MV-4-11 (cell line): ENCODE measurements around the gene AKAP17A.
"Not testable (repeated sequence)": the region's sequence is repeated elsewhere in the genome, so short reads cannot be mapped to it uniquely, and the experiment has no call there.

Experiments
- DNase-seq: peaks from one replicate; lab custom pipeline; 2025; lab: John Stamatoyannopoulos, UW

The AKAP17A gene, protein sequence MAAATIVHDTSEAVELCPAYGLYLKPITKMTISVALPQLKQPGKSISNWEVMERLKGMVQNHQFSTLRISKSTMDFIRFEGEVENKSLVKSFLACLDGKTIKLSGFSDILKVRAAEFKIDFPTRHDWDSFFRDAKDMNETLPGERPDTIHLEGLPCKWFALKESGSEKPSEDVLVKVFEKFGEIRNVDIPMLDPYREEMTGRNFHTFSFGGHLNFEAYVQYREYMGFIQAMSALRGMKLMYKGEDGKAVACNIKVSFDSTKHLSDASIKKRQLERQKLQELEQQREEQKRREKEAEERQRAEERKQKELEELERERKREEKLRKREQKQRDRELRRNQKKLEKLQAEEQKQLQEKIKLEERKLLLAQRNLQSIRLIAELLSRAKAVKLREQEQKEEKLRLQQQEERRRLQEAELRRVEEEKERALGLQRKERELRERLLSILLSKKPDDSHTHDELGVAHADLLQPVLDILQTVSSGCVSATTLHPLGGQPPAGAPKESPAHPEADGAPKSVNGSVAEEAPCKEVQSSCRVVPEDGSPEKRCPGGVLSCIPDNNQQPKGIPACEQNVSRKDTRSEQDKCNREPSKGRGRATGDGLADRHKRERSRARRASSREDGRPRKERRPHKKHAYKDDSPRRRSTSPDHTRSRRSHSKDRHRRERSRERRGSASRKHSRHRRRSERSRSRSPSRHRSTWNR

DNA sequence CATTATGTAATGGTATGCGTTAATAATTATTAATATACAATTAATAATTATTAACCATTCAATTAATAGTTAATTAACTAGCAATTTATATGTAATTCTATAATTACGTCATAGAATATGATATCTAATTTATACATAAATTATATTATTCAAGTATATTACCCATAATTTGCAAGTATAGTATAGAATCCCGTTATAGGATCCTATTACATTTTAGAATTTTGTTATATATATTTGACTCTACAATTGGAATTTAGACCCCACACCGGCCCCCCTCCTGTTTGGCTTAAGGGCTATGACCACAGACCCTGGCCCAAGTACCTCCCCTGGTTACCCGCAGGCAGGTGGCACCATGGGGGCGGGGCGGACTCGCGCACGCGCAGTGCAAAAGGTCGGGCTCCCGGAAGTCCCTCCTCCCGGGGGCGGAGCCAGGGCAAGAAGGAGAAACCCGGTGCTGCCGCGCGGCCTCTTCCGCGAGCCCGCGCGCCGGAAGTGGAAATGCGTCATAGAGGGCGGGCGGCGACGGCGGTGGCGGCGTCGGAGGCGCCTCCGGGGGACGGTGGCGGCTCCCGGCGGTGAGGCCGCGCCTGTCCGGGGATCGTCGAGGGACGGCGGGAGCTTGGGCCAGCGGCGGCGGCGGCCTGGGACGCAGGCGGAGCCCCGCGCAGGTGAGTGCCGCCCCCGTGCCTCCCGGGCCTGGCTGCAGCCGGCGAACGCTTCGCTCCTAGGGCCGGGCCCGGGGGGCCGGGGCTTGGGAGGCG lies at the start of gene AKAP17A:
TSS of gene AKAP17A (plus strand) at position 503 of the 761 bp plus-strand sequence. CDS start 1,859 bp downstream, outside the sequence.
- DNase-seq: peak; percentile 90

DNA sequence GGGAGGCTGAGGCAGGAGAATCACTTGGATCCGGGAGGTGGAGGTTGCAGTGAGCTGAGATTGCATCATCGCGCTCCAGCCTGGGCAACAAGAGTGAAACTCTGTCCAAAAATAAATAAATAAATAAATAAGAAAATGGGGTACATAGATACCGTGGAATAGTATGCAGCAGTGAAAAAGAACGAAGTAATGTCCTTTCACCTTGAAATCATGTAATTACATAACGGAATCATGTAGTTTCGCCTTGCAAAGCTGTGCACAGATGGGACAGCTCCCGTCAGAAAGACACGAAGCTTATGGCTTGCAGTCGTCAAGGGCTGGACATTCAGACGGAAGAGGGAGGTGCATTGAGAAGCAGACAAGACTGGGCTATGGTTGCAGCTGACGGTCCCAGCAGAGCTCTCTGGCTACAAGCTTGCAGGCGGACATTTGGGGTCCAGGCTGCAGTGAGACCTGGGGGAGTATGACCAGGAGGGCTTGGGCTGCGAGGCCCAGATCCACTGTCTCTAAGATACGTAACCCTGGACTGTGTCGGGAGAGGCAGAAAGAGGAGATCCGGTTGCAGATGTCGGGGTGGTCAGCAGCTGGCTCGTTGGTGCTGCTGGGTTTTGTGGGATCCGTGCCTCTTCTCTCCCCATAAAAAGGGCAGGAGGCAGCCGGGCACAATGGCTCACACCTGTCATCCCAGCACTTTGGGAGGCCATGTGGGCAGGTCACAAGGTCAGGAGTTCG lies 48.2 kb upstream of the AKAP17A start:
- DNase-seq: no peak

DNA sequence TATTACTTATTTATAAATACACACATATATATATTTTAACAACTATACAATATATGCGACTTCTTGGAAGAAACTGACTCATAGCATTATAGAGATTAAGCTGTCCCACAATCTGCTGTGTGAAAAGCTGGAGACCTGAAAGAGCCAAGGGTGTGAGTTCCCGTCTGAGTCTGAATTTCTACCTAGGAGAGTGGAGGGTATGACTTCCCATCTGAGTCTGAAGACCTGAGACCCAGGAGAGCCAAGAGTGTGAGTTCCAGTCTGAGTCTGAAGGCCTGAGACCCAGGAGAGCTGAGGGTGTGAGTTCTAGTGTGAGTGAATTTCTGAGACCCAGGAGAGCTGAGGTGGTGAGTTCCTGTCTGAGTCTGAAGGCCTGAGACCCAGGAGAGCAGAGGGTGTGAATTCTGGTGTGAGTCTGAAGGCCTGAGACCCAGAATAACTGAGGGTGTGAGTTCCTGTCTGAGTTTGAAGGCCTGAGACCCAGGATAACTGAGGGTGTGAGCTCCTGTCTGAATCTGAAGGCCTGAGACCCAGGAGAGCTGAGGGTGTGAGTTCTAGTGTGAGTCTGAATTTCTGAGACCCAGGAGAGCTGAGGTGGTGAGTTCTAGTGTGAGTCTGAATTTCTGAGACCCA lies 45.5 kb upstream of the AKAP17A start:
- DNase-seq: no peak

DNA sequence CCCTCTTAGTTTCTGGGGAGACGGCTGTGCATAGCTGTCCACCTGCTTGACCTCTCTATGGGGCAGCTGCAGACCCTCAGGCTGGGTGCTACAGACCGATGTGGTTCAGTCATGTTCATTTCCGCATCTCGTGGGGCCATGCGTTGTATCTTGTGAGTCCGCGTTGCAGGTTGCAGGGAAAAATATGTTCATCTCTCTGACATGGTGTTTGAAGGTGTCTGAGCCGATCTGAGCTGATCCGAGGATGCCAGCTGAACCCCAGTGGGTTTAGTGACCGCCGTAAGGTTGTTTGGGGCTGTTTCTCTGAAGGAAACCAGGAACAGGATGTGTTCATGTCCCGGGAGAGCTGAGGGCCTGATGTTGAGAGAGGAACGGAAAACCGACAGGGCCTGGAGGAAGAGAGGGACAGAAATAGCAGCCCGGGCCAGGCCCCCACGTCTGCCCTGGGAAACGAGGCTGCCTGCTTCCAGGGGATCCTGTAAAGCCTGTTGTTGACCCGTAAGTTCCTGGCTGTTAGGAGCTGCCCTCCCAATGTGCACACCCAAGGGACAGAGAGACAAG lies 44.6 kb upstream of the AKAP17A start:
- DNase-seq: peak; percentile 19

GRCh38 chrX:1551959-1552546 lies 39.4 kb upstream of the AKAP17A start:
- DNase-seq: no peak

DNA sequence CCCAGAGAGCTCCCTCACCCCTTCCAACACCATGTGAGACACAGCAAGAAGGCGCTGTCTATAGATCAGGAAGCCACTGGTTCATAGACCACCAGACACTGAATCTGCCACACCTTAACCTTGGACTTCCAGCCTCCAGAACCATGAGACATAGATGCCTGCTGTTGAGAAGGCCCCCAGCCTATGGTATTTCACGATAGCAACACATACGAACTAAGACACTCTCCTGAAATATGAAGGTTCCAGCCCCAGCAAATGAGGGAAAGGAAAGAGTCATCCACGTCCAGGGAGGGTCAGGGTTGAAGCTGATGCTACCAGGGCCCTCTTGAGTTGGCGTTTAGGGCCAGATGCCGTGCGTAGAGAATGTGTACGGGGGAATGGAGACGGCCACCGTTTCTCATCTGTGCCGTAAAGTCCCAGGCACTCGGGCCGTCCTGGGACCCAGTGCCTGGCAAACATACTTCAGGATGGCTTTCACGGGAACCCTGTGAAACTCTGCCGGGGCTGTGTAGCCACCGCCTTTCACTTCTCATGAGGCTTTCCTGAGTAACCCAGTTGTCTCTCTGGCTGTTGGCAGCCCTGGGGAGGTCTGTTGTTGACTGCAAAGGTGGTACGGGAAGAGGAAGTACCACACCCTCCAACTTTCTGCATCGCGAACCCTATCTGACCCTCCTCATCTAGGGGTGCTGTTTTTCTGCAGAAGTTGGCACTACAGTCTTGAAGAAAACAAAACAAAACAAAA lies 36.8 kb upstream of the AKAP17A start:
- DNase-seq: peak; percentile 48

- no peak for DNase-seq
Measured at GRCh38 chrX:1555370-1555769, 36.0 kb upstream of the AKAP17A start.

DNA sequence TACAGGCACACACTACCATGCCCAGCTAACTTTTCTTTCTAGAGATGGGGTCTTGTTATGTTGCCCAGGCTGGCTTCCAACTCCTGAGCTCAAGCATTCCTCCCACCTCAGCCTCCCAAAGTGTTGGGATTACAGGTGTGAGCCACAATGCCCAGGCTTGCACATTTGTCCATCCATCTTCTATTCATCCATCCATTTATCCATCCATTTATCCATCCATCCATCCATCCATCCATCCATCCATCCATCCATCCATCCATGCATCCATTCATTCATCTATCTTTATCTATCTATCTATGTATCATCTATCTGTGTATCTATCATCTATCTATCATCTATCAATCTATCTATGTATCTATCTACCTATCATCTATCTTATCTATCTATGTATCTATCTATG lies 34.0 kb upstream of the AKAP17A start:
- DNase-seq: not testable (repeated sequence)

DNA sequence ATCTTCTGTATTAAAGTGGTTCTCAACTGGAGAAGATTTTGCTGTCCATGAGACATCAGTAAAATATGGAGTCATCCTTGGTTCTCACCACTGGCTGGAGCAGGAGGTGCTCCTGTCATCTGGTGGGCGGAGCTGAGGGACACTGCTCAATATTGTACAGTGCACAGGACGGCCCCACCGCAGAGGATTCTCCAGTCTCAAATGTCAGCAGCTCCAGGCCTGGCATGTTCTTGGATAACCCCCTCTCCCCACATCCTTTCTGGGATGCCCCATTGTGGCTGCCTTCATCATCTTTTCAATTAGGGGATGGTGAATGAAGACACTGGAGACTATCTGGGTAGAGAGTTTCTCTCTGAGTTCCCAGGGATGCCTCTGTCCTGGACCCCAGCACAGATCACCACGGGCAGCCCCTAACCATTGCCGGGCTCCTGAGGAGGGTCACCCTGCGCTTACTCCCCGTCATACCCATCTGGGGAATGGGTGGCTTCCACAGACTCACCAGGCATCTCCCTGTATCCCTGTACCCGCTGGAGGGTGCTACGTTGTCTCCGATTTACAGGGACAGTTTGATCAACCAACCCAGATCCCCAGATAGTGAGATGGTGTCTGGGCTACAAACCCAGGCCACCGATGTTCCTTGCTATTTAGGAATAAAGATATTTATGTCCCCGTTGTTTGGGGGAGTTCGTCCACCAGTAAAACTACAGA lies 32.5 kb upstream of the AKAP17A start:
- no peak for DNase-seq

DNA sequence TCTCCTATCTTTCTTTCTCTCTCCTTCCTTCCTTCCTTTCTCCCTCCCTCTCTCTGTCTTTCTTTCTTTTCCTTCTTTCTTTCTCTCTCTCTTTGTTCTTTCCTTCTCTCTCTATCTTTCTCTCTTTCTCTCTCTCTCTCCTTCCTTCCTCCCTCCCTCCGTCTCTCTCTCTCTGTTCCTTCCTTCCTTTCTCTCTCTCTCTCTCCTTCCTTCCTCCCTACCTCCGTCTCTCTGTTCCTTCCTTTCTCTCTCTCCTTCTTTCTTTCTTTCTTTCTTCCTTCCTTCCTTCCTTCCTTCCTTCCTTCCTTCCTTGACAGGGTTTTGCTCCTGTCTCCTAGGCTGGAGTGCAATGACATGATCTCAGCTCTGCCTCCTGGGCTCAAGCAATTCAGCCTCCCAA lies 30.2 kb upstream of the AKAP17A start:
- DNase-seq: no peak

GRCh38 chrX:1564077-1564476 lies 27.3 kb upstream of the AKAP17A start:
- DNase-seq: not testable (repeated sequence)

DNA sequence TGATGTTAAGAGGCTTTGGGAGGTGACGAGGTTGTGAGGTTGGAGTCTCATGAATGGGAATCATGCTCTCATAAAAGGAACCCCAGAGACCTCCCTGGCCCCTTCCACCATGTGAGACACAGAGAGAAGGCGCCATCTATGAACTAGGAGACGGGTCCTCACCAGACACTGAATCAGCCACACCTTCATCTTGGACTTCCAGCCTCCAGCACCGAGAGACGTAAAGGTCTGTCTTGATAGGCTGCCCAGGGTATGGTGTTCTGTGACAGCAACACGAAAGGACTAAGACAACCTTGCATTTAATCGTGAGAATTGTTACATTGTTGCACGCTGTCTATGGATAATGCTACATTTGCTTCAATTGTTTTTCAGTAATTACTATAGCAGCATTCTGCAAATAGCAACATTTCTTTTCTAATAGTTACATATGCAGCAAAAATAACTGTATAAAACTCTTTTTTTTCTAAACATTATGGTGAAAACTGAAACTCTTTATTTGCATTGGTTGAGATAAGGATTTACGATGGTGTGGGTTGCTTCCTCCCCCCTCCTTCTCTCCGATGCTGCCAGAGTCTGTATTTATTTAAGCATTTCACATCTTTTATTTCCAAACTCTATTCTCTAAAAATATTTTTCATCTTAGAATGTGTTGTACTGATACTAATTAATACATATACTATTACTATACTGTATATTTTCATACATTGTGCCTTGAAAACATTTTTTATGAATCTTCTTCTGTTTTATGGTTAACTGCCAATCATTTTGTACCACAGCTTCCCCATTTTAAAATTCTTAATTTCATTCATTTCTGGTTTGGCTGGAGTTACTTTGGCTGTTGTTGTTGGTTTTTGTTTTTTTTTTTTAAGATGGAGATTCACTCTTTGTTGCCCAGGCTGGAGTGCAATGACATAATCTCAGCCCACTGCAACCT lies 26.4 kb upstream of the AKAP17A start:
- peak; percentile 68 for DNase-seq

GRCh38 chrX:1574181-1574580 lies 17.2 kb upstream of the AKAP17A start:
- DNase-seq: not testable (repeated sequence)

DNA sequence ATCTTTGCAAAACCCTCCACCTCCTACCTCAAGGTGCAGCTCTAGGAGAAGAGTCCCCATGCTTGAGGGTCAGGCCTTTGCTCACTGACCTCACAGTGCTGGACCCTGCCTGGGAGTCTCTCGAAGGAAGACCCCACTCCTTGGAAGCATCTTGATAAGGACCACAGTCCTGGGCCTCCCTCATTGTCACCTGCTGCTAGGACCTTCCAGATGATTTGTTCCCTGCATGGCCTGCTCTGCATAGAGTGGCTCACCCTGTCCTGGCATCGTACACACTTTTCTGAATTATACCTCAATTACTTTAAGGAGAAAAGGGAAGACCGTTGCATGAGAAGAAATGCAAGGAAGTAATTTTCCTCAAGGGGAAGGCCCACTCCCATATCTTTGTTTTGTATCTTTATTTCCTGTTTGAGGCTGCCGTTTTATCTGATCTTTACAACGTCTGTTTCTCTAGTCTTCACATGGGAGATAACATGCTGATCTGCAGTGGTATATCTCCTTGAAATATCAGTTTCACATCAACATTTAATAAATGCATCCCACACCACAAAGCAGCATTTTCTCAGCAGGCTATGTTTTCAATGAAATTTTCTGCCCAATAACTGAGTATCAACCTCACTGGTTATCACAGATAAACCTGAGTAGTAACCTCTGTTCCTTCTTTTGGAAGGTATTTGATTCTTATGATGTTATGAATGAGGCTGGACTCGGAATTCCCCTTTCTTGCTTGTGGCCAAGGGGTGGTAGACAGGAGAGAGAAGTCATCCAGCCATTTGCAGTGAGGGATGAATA lies 15.0 kb upstream of the AKAP17A start:
- DNase-seq: no peak

DNA sequence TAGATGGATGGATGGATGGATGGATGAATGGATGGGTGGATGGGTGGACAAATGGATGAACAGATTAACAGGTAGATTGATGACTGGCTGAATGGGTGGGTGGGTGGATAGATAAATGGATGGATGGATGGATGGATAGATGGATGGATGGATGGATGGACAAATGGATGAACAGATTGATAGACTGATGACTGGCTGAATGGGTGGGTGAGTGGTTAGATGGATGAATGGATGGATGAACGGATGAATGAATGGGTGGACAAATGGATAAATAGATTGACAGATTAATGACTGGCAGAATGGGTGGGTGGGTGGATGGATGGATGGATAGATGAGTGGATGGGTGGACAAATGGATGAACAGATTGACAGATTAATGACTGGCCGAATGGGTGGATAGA lies 13.6 kb upstream of the AKAP17A start:
- no peak for DNase-seq

DNA sequence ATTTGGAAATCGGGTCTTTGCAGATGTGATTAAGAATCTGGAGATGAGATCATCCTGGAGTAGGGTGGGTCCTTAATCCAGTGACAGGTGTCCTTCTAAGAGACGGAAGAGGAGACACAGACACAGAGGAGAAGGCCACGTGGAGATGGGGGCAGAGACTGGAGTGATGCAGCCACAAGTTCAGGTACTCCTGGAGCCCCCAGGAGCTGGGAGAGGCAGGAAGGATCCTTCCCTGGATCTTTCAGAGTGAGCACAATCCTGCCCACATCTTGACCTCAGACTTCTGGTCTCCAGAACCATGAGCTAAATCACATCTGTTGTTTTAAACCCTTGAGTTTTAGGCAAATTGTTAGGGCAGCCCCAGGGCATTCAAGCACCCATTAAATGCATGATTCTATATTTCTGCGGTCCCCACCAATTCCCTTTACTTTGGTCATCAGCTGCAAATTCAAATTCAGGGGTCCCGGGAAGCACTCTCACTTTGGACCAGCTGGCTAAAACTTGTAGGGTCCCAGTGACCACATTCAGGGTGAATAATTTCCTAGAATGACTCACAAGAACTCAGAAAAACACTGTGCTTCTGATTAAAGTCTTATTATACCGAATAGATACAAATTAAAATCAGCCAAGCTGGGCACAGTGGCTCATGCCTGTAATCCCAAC lies 12.8 kb upstream of the AKAP17A start:
- DNase-seq: no peak

- peak; percentile 75 for DNase-seq
Measured at GRCh38 chrX:1581132-1581531, 10.3 kb upstream of the AKAP17A start.
